Activated CD4-positive, CD25-positive, alpha-beta regulatory T cell (primary cell): Measurements from ENCODE around the gene PDPK1.
"Not testable (repeated sequence)": the region's sequence is repeated elsewhere in the genome, so short reads cannot be mapped to it uniquely, and the experiment has no call there.

ENCODE experiments used
- DNase-seq, 4 experiments: peaks; one replicate each; lab custom pipeline; 2025; lab: John Stamatoyannopoulos, UW

PDPK1 gene

GRCh38 chr16:2523801-2524231, 14.0 kb upstream of the PDPK1 start:
- no peak for DNase-seq

GRCh38 chr16:2524339-2524938, 13.4 kb upstream of the PDPK1 start:
- no peak for DNase-seq

- no peak for DNase-seq
Observed at GRCh38 chr16:2526135-2526534, 11.7 kb upstream of the PDPK1 start.

- no peak for DNase-seq
Observed at GRCh38 chr16:2527071-2527783, 10.6 kb upstream of the PDPK1 start.

- DNase-seq = no peak
Observed at GRCh38 chr16:2527784-2528100, 10.1 kb upstream of the PDPK1 start.

- no peak for DNase-seq
Observed at GRCh38 chr16:2528161-2529060, 9.4 kb upstream of the PDPK1 start.

GRCh38 chr16:2529061-2529931, 8.5 kb upstream of the PDPK1 start:
- DNase-seq = no peak

GRCh38 chr16:2529961-2530628, 7.7 kb upstream of the PDPK1 start:
- DNase-seq = no peak

GRCh38 chr16:2530629-2531318, 7.0 kb upstream of the PDPK1 start:
- DNase-seq = no peak

GRCh38 chr16:2531371-2531695, 6.5 kb upstream of the PDPK1 start, which contains the start of gene CEMP1:
CEMP1 (minus strand) TSS chr16:2531408; CDS start chr16:2531073, 335 bp downstream.
- DNase-seq = no peak

- DNase-seq = peak; percentile 88 to 96 (median 92)
Observed at GRCh38 chr16:2531696-2532493, 5.9 kb upstream of the PDPK1 start.

GRCh38 chr16:2532494-2533141, 5.2 kb upstream of the PDPK1 start:
- DNase-seq = peak in 2 of 4 experiments; percentile 33 to 38

GRCh38 chr16:2533142-2533755, 4.6 kb upstream of the PDPK1 start:
- not testable (repeated sequence) for DNase-seq

GRCh38 chr16:2533912-2534311, 3.9 kb upstream of the PDPK1 start:
- DNase-seq = no peak

- not testable (repeated sequence) for DNase-seq
Observed at GRCh38 chr16:2534335-2534734, 3.5 kb upstream of the PDPK1 start.

GRCh38 chr16:2535625-2536013, 2.2 kb upstream of the PDPK1 start:
- DNase-seq = no peak

- not testable (repeated sequence) for DNase-seq
Observed at GRCh38 chr16:2539192-2539844, 1.5 kb downstream of the PDPK1 start.

GRCh38 chr16:2539845-2540458, 2.1 kb downstream of the PDPK1 start:
- not testable (repeated sequence) for DNase-seq
